Pancreas (tissue), 10 donors: ENCODE results near the gene CDKAL1. TPM values are rescaled to one million over a fixed set of nuclear protein-coding genes. Genes with fewer than 3 reads are reported as not detected.

Experiments used
- ATAC-seq, 4 donors: fragments of 200-7000 bp; cut with Tn5 transposase; one replicate each; pipeline versions ENCODE4 v1.8.0 to v1.9.1; 2020; ENCODE audit warnings: mild to moderate bottlenecking in 4 of 4, moderate library complexity in 4 of 4
- DNase-seq, 6 donors: peaks; one replicate each; pipeline ENCODE4 v3.0.0-alpha.2; 2020
- FAIRE-seq: peaks from 2 replicates; lab custom pipeline; 2012; peaks lifted over from hg19 to GRCh38; lab: Jason Lieb, UNC
- H3K27ac ChIP-seq, 4 donors: fragments of 200-600 bp; sonication (generic); 1 replicate in 3 of 4; 2 replicates in 1 of 4; pipeline versions ENCODE4 v1.5.0 to v1.8.0; 2020
- H3K27me3 ChIP-seq, 4 donors: fragments of 200-600 bp; one replicate each; pipeline ENCODE4 v1.8.0; 2021
- H3K36me3 ChIP-seq, 3 donors: fragments of 200-600 bp; sonication (generic) in 1 of 3; one replicate each; pipeline versions ENCODE4 v1.5.0 to v1.8.0; 2020 to 2021
- H3K4me1 ChIP-seq, 3 donors: fragments of 200-600 bp; one replicate each; pipeline ENCODE4 v1.8.0; 2021
- H3K4me3 ChIP-seq, 4 donors: fragments of 200-600 bp; sonication (generic) in 2 of 4; one replicate each; pipeline versions ENCODE4 v1.5.0 to v1.8.0; 2020 to 2021
- H3K9me3 ChIP-seq, 4 donors: fragments of 200-600 bp; one replicate each; pipeline ENCODE4 v1.8.0; 2021
- WGBS, 2 donors: extraction: QIAGEN DNeasy Blood & Tissue Kit; methylation state at CpG; one replicate each; pipeline ENCODE4 v1.1.7; 2013; 5-methylcytosine and 5-hydroxymethylcytosine counted together
- intact Hi-C, 3 donors: fragments of 100-400 bp; cut with DNase I; formaldehyde crosslinking; loops; one replicate each; pipeline versions ENCODE4 v1.11.1 to v1.14.2; 2022
- polyA plus RNA-seq, 2 donors: library from polyadenylated mRNA; stranded (reverse); fragments of 200-250 nt; gene quantifications; one replicate each; pipeline ENCODE4 v1.2.3, GENCODE V29; 2013
- total RNA-seq, 6 donors: library from RNA; stranded (reverse); fragmentation: NEBNext Ultra II Directional in 4 of 6; extraction: Animal tissue kit (Norgen Biotek cat#: 25700) in 4 of 6; gene quantifications; one replicate each; pipeline versions ENCODE4 v1.2.1 to v1.2.4, GENCODE V29; 2021 to 2023
- TF ChIP-seq, protein P1 (sequence below), 4 donors: fragments of 200-600 bp; sonication (generic) in 3 of 4; IDR thresholded peaks; one replicate each; pipeline versions ENCODE4 v1.5.0 to v1.8.0; 2021; ENCODE audit warnings: antibody characterized with exemption in 4 of 4
- donor health status: healthy with polysubstance abuse.
- donor health status: DM: no; HTN: no; CAD: no; lungs with moderate emphysema.
- donor health status: DM: no; HTN: no; CAD: no.
- donor health status: control.
- donor health status: control.
- donor health status: Bipolar disorder and iron deficiency.
- donor health status: DM: yes; HTN: yes; CAD: no.
- donor health status: DM: no; HTN: no; CAD: no.
- donor health status: DM: no; HTN: no; CAD: no.
- donor health status: DM: yes; HTN: yes; CAD: no.

The CDKAL1 gene
- total and polyA plus RNA-seq, 8 donors, result 3.3 to 11.7 (median 8.2) TPM

DNA sequence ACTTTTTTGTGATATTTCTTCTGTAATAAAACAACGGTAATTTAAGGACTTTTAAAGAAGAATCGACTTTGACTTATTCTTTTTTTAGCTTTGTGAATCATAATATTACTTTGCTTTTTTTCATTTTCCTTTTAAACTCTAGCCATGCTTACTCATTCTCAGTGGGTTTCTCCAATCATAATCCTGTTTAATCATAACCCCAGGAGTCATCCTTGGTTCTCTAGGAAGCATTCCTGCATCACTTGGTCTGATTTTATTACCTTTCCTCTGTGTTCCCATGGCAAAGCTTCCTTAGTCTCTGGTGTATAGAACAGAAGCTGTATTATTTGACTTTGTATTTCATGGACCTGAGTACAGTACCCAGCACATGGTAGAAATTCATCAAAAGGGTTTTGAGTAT lies 223.5 kb downstream of the CDKAL1 start:
- H3K36me3 ChIP-seq, result no peaks in the 10 kb centered on the region
- H3K4me1 ChIP-seq, result no peaks in the 10 kb centered on the region
- H3K9me3 ChIP-seq, result no peaks in the 10 kb centered on the region
- H3K4me3 ChIP-seq, result no peak overlapping the region
- DNase-seq (no peak), ATAC-seq (no peak), FAIRE-seq (no peak)
- no peak overlapping the region for H3K27ac ChIP-seq
- TF ChIP-seq, protein P1, sequence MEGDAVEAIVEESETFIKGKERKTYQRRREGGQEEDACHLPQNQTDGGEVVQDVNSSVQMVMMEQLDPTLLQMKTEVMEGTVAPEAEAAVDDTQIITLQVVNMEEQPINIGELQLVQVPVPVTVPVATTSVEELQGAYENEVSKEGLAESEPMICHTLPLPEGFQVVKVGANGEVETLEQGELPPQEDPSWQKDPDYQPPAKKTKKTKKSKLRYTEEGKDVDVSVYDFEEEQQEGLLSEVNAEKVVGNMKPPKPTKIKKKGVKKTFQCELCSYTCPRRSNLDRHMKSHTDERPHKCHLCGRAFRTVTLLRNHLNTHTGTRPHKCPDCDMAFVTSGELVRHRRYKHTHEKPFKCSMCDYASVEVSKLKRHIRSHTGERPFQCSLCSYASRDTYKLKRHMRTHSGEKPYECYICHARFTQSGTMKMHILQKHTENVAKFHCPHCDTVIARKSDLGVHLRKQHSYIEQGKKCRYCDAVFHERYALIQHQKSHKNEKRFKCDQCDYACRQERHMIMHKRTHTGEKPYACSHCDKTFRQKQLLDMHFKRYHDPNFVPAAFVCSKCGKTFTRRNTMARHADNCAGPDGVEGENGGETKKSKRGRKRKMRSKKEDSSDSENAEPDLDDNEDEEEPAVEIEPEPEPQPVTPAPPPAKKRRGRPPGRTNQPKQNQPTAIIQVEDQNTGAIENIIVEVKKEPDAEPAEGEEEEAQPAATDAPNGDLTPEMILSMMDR (IDR thresholded peaks at IDR 0.05), result no peak
- H3K27me3 ChIP-seq, result no peaks in the 10 kb centered on the region
- WGBS, 2 donors, result 89 to 90% methylated on average over 2 of the region's 2 CpGs
- intact Hi-C loops, result no loop called here

DNA sequence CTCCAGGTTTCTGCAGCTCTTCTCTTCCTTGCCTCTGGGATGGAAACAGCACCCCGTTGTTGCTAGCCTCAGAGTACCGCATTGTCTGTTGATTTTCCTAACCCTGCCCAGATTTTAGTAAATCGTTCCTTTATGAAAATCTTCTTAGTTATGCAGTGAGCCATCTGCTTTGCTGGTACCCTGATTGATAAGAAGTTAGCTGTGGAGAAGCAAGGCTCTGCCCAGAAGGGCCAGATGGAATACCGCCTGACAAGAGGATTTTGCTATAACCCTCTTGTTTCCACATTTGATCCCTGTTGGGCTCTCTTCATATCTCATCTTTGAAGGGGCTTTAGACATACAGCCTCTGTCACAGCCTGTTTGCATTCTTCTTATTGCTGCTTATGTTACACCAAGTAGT lies 229.0 kb downstream of the CDKAL1 start:
- TF ChIP-seq, protein P1 (IDR thresholded peaks at IDR 0.05), result no peak
- no peak overlapping the region for H3K27ac ChIP-seq
- no peaks in the 10 kb centered on the region for H3K9me3 ChIP-seq
- WGBS, 2 donors, result 94 to 97% methylated on average over 4 of the region's 4 CpGs
- ATAC-seq (no peak), DNase-seq (no peak), FAIRE-seq (no peak)
- H3K4me1 ChIP-seq, result no peaks in the 10 kb centered on the region
- no peaks in the 10 kb centered on the region for H3K36me3 ChIP-seq
- no peaks in the 10 kb centered on the region for H3K27me3 ChIP-seq
- intact Hi-C loops, result no loop called here
- no peak overlapping the region for H3K4me3 ChIP-seq

DNA sequence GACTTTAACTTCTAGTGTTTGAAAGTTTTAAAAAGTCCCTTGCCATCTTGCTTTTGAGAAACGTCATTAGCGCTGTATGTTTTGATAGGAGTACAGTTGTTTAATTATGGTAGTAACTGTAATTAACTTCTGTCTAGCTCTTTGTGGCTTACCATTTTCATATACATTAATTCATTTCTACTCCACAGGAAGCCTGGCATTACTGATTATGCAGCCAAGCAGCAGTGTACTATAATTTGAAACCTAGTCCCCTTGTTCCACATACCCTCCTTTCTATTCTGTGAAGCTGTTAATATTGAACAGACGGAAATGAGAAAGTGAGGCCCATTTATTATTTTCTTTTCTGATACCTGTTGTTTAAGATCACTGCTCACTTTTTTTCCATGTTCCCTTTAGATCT lies 235.4 kb downstream of the CDKAL1 start:
- DNase-seq (no peak), FAIRE-seq (no peak), ATAC-seq (no peak)
- Histone ChIP-seq H3K36me3 (no peaks in the 10 kb centered on the region), H3K9me3 (no peaks in the 10 kb centered on the region), H3K4me3 (no peak overlapping the region), H3K4me1 (no peaks in the 10 kb centered on the region), H3K27me3 (no peaks in the 10 kb centered on the region), H3K27ac (no peak overlapping the region)
- WGBS, 2 donors, result 92 to 94% methylated on average over 3 of the region's 3 CpGs
- TF ChIP-seq, protein P1 (IDR thresholded peaks at IDR 0.05), result no peak
- intact Hi-C loops, result no loop called here

DNA sequence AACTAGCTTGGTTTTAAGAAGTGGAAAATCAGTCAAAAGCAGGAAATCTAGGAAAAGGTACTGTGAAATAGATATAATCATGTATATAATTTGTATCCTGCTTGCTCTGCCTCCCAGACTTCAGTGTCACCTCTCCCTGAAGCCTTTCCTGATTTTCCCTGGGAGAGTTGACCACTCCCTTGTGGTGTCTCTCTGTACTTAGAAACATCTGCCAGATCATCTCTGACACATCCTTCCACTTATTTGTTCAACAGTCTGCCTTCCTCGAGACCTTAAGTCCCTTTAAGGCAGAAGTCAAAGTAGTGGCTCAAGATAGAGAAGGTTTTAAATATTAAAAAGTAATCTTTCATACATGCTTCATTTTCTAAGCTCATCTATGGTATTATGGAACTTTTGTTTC lies 236.5 kb downstream of the CDKAL1 start:
- DNase-seq (no peak), FAIRE-seq (no peak), ATAC-seq (no peak)
- H3K36me3 ChIP-seq, result no peaks in the 10 kb centered on the region
- no peaks in the 10 kb centered on the region for H3K9me3 ChIP-seq
- TF ChIP-seq, protein P1 (IDR thresholded peaks at IDR 0.05), result no peak
- intact Hi-C loops, result no loop called here
- no peaks in the 10 kb centered on the region for H3K4me1 ChIP-seq
- WGBS, 2 donors, result 90 to 91% methylated on average over 1 of the region's 1 CpG
- no peaks in the 10 kb centered on the region for H3K27me3 ChIP-seq
- no peak overlapping the region for H3K27ac ChIP-seq
- H3K4me3 ChIP-seq, result no peak overlapping the region

DNA sequence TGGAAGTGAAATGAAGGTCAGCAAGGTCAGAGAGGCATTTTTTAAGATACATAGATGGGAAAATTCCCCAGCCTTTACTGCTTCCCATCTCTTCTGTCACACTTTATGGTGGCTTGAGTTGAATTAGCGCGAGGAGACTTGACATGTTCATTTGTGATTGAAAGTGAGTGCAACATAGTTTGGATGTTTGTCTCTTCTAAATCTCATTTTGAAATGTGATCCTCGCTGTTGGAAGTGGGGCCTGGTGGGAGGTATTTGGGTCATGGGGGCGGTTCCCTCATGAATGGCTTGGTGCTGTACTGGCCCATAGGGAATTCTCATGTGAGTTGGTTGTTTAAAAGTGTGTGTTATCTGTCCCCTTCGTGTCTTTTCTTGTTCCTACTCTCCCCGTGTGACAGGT lies 237.2 kb downstream of the CDKAL1 start:
- no peak overlapping the region for H3K4me3 ChIP-seq
- FAIRE-seq (no peak), DNase-seq (no peak), ATAC-seq (no peak)
- H3K4me1 ChIP-seq, result no peaks in the 10 kb centered on the region
- no peaks in the 10 kb centered on the region for H3K27me3 ChIP-seq
- H3K9me3 ChIP-seq, result no peaks in the 10 kb centered on the region
- intact Hi-C loops, result no loop called here
- TF ChIP-seq, protein P1 (IDR thresholded peaks at IDR 0.05), result no peak
- H3K27ac ChIP-seq, result no peak overlapping the region
- no peaks in the 10 kb centered on the region for H3K36me3 ChIP-seq
- WGBS, 2 donors, result 79 to 81% methylated on average over 6 of the region's 6 CpGs
